ENCODE data around the gene CALHM5. TPM values are rescaled to one million over a fixed set of nuclear protein-coding genes. Genes with fewer than 3 reads are reported as not detected.
A peak's percentile ranks its signal among the peaks of the same experiment; 100 is the strongest.

The CALHM5 gene
- polyA plus RNA-seq, 4 donors: under 0.01 to 0.66 (median 0.21) TPM

DNA sequence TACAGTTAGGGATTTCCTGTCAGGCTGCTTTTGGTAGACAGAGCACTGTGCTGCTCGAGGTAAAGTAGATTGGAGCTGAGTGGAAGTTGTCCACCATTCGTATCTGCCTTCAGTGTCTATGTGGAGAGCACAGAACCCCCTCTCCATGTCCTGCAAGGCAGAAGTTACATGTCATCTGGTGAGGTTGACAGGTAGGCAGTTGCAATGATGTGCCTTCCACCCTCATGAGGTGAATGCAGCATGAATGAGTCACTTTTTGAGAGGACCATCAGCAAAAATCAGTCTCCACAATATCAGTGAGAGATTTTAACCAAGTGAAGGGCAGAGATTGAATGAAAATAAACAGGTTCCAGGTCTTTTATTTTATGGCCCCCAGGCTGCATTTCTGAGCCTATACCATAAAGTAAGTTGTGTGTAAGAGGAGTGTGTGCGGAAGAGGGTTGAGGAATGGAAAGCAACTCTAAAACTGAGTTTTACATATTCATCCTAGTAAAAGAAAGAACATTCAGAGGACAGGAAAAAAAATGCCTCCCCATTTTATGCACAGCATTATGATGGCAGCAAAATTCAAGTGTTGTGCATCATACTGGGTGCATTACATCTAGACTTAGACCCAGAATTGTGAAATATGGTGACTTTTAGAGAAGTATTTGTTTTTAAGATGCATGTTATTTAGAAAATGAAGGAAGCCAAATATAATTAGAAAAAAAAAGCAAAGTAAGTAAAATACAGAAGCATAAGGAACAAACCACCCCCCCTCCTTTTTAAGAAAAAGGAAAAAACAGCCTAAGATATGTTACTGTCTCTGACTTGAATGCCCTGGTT lies 18.2 kb downstream of the CALHM5 start:
- H3K27ac ChIP-seq (ENCODE audit: low read depth in 1 of 3, low read length in 2 of 3): no peak overlapping the region
- 76 to 85% (median 79%) methylated on average over 3 of the region's 3 CpGs for WGBS, 3 donors
- no peaks in the 10 kb centered on the region for H3K27me3 ChIP-seq (ENCODE audit: control insufficient read depth in 3 of 3, insufficient read depth in 3 of 3, low read length in 3 of 3)
- no peaks in the 10 kb centered on the region for H3K36me3 ChIP-seq (ENCODE audit: control insufficient read depth in 3 of 3, insufficient read depth in 2 of 3, low read depth in 1 of 3, low read length in 3 of 3)
- DNase-seq (no peak), FAIRE-seq (no peak)
- H3K4me1 ChIP-seq (ENCODE audit: control insufficient read depth in 3 of 3, insufficient read depth in 2 of 3, low read depth in 1 of 3, low read length in 2 of 3): no peaks in the 10 kb centered on the region
- H3K4me3 ChIP-seq (ENCODE audit: low read depth in 1 of 3, low read length in 3 of 3): no peak overlapping the region
- H3K9me3 ChIP-seq (ENCODE audit: control insufficient read depth in 2 of 2, insufficient read depth in 1 of 2, low read depth in 1 of 2, low read length in 1 of 2): no peaks in the 10 kb centered on the region

DNA sequence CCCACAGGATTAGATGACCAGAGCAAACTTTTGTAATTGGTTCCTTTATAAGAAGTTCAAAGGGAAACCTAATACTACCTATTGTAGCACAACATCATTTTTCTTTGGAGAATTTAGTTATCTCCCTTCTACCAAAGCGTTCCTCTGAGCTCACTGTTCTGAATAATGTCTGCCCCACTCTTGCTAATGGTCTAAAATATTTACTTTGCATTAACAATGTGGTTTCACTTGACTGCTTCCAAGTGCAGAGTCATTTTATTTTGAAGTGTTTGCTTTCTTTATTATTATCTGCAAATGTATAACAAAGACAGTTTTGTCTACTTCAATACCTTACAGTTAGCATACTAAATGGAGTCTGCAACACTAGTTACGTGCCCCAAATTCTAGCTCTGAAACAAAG lies 19.0 kb downstream of the CALHM5 start:
- FAIRE-seq: no peak
- Histone ChIP-seq H3K9me3 (ENCODE audit: control insufficient read depth in 2 of 2, insufficient read depth in 1 of 2, low read depth in 1 of 2, low read length in 1 of 2) (no peaks in the 10 kb centered on the region), H3K4me1 (ENCODE audit: control insufficient read depth in 3 of 3, insufficient read depth in 2 of 3, low read depth in 1 of 3, low read length in 2 of 3) (no peaks in the 10 kb centered on the region), H3K36me3 (ENCODE audit: control insufficient read depth in 3 of 3, insufficient read depth in 2 of 3, low read depth in 1 of 3, low read length in 3 of 3) (no peaks in the 10 kb centered on the region), H3K4me3 (ENCODE audit: low read depth in 1 of 3, low read length in 3 of 3) (no peak overlapping the region), H3K27ac (ENCODE audit: low read depth in 1 of 3, low read length in 2 of 3) (no peak overlapping the region), H3K27me3 (ENCODE audit: control insufficient read depth in 3 of 3, insufficient read depth in 3 of 3, low read length in 3 of 3) (no peaks in the 10 kb centered on the region)
- 65% methylated on average over 2 of the region's 2 CpGs for WGBS, 3 donors
- no peak for DNase-seq

DNA sequence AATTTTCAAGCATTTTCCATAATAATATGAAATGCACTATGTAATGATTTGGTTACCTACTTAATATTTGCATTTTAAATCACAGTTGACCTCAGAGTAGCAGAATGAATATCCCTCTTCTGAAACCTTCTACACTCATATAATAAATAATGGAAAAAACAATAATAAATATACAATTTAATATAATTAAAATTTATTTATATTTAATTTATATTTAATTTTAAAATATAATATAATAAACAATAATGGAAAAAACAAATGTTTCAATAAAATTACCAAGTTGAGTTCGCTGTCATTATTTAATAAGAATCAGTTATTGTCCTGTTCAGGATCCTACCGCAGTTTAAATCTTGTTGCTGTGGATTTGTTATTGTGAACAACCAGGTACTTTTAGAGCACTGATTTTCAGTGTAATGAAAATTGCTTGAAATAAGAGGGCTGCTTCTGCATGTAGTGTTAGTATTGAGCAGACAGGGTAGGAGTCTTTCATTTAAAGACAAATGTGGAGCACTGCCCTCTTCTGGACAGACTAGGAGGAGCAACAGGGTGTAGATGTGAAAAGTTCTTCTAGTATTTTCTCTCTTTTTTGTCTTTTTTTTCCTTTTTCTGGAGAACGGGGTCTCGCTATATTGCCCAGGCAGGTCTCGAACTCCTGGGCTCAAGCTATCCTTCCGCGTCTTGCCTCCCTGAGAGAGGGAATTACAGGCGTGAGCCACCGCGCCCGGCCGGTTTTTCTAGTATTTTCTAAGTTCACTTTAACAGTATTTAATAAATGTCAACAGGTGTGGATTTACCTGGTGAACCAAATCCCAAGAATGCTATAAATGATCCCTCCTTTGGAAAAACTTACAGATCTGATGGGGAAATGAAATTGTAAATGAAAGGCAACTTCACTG lies 20.5 kb downstream of the CALHM5 start:
- peak; percentile 51 for FAIRE-seq
- no peaks in the 10 kb centered on the region for H3K36me3 ChIP-seq (ENCODE audit: control insufficient read depth in 3 of 3, insufficient read depth in 2 of 3, low read depth in 1 of 3, low read length in 3 of 3)

DNA sequence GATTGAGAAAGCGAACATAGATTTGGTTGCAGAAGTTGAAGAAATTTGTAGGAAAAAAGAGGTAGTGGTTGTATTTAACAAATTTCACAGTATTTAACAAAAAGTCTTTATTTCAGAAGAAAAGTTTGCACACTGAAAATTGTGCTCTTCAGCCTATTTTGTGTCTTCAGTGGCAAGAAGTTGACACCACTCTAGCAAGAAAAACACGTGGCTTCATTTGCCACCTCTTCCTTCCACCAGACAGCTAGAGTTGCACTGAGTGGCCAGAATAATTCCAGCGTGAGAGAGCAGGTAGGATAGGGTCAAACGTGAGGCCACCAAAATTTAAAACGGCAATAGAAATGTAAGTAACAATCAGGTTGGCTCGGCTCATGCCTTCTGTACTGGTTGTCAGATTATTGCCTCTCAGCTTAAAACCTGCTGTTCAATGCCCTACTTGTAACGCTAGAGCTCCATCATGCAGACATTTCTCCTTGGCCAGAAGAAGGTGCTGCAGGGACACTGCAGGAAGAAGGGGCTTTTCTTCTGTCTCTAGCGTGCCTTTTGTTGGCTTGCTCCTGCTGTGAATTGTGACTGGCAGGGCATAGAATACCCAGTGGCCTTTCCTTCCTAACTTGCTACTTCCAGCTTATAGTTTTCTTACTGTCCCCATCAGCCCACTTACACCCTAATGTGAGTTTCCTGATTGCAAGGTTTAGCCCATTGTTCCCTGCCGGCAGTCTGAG lies 22.0 kb downstream of the CALHM5 start:
- no peaks in the 10 kb centered on the region for H3K4me1 ChIP-seq (ENCODE audit: control insufficient read depth in 3 of 3, insufficient read depth in 2 of 3, low read depth in 1 of 3, low read length in 2 of 3)
- no peak for DNase-seq
- H3K4me3 ChIP-seq (ENCODE audit: low read depth in 1 of 3, low read length in 3 of 3): no peak overlapping the region
- no peaks in the 10 kb centered on the region for H3K9me3 ChIP-seq (ENCODE audit: control insufficient read depth in 2 of 2, insufficient read depth in 1 of 2, low read depth in 1 of 2, low read length in 1 of 2)
- H3K36me3 ChIP-seq (ENCODE audit: control insufficient read depth in 3 of 3, insufficient read depth in 2 of 3, low read depth in 1 of 3, low read length in 3 of 3): no peaks in the 10 kb centered on the region
- WGBS, 3 donors: 74 to 77% (median 76%) methylated on average over 9 of the region's 9 CpGs
- no peak for FAIRE-seq
- H3K27me3 ChIP-seq (ENCODE audit: control insufficient read depth in 3 of 3, insufficient read depth in 3 of 3, low read length in 3 of 3): no peaks in the 10 kb centered on the region
- no peak overlapping the region for H3K27ac ChIP-seq (ENCODE audit: low read depth in 1 of 3, low read length in 2 of 3)

More for the DNA sequence above, 20.5 kb downstream of the CALHM5 start:
- WGBS, 3 donors: 64 to 81% (median 71%) methylated on average over 12 of the region's 12 CpGs
- peak; percentile 60 to 63 for DNase-seq
- Histone ChIP-seq H3K4me3 (ENCODE audit: low read depth in 1 of 3, low read length in 3 of 3) (no peak overlapping the region), H3K9me3 (ENCODE audit: control insufficient read depth in 2 of 2, insufficient read depth in 1 of 2, low read depth in 1 of 2, low read length in 1 of 2) (no peaks in the 10 kb centered on the region), H3K27ac (ENCODE audit: low read depth in 1 of 3, low read length in 2 of 3) (no peak overlapping the region), H3K4me1 (ENCODE audit: control insufficient read depth in 3 of 3, insufficient read depth in 2 of 3, low read depth in 1 of 3, low read length in 2 of 3) (no peaks in the 10 kb centered on the region), H3K27me3 (ENCODE audit: control insufficient read depth in 3 of 3, insufficient read depth in 3 of 3, low read length in 3 of 3) (no peaks in the 10 kb centered on the region)

DNA sequence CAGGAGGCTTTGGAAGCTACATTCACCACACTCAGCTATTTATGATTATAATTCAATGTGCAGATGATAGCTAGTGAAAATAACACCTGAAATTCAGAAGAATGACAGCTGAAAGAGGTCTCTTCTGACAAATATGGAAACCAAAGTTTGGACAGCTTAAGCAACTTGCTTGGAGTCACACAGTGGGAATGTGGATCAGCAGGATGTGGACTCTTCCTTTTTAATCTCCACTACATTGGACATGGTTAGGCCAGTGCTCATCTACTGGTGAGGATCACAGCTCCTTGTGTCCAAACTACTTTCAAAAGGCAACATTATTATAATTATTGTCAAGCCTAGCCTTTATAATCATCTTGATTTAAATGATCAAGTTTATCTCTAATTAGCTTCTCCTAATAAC lies 23.7 kb downstream of the CALHM5 start:
- H3K4me1 ChIP-seq (ENCODE audit: control insufficient read depth in 3 of 3, insufficient read depth in 2 of 3, low read depth in 1 of 3, low read length in 2 of 3): no peaks in the 10 kb centered on the region
- H3K9me3 ChIP-seq (ENCODE audit: control insufficient read depth in 2 of 2, insufficient read depth in 1 of 2, low read depth in 1 of 2, low read length in 1 of 2): no peaks in the 10 kb centered on the region
- no peak for FAIRE-seq

DNA sequence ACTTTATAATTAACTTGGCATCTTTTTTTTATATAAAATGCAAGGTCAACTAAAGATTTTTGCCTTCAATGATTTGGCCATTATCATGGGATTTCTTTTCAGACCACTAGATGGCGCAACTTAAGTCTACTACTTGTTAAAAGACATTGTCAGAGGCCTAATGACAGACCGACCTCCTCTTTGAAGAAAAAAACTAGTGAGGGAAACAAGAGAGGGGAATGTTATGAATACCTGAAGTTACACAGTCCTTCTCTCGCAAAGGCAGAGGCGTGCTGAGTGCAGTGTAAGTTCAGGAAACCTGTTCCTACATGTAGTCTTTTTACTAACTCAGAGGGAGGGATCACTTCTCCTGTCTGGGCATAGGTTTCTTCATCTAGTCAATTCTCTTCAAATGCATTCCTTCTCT lies 24.8 kb downstream of the CALHM5 start:
- H3K4me3 ChIP-seq (ENCODE audit: low read depth in 1 of 3, low read length in 3 of 3): no peak overlapping the region
- peaks cover 0 to 3% (median 0%) of the 10 kb centered on the region in 3 donors for H3K27me3 ChIP-seq (ENCODE audit: control insufficient read depth in 3 of 3, insufficient read depth in 3 of 3, low read length in 3 of 3)
- H3K36me3 ChIP-seq (ENCODE audit: control insufficient read depth in 3 of 3, insufficient read depth in 2 of 3, low read depth in 1 of 3, low read length in 3 of 3): no peaks in the 10 kb centered on the region
- DNase-seq (peak; percentile 65 to 70), FAIRE-seq (peak; percentile 23)
- no peaks in the 10 kb centered on the region for H3K4me1 ChIP-seq (ENCODE audit: control insufficient read depth in 3 of 3, insufficient read depth in 2 of 3, low read depth in 1 of 3, low read length in 2 of 3)
- 10 to 16% (median 13%) methylated on average over 4 of the region's 4 CpGs for WGBS, 3 donors
- H3K27ac ChIP-seq (ENCODE audit: low read depth in 1 of 3, low read length in 2 of 3): no peak overlapping the region
- H3K9me3 ChIP-seq (ENCODE audit: control insufficient read depth in 2 of 2, insufficient read depth in 1 of 2, low read depth in 1 of 2, low read length in 1 of 2): no peaks in the 10 kb centered on the region

More for the DNA sequence above, 23.7 kb downstream of the CALHM5 start:
- H3K27me3 ChIP-seq (ENCODE audit: control insufficient read depth in 3 of 3, insufficient read depth in 3 of 3, low read length in 3 of 3): no peaks in the 10 kb centered on the region
- H3K4me3 ChIP-seq (ENCODE audit: low read depth in 1 of 3, low read length in 3 of 3): no peak overlapping the region
- no peaks in the 10 kb centered on the region for H3K36me3 ChIP-seq (ENCODE audit: control insufficient read depth in 3 of 3, insufficient read depth in 2 of 3, low read depth in 1 of 3, low read length in 3 of 3)
- no peak overlapping the region for H3K27ac ChIP-seq (ENCODE audit: low read depth in 1 of 3, low read length in 2 of 3)
- DNase-seq: no peak

DNA sequence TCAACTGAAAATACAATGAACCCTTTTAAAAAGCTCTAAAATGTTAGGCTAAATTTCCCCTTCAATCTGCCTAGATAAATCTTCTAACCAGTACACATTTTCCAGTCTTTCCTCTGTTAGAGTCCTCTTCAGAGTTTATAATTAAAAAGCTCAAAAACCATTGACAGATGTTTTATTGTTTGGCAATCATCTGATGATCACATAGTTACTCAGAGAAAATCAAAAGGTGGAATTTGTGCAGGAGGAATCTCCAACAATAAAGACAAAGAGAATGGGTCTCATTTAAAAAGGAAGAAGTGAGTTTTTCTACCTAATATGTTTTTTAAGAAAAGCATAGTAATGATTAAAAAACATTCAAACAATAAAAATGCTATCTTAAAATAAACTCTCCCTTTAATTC lies 31.0 kb downstream of the CALHM5 start:
- Histone ChIP-seq H3K4me3 (ENCODE audit: low read depth in 1 of 3, low read length in 3 of 3) (no peak overlapping the region), H3K36me3 (ENCODE audit: control insufficient read depth in 3 of 3, insufficient read depth in 2 of 3, low read depth in 1 of 3, low read length in 3 of 3) (no peaks in the 10 kb centered on the region), H3K9me3 (ENCODE audit: control insufficient read depth in 2 of 2, insufficient read depth in 1 of 2, low read depth in 1 of 2, low read length in 1 of 2) (no peaks in the 10 kb centered on the region), H3K4me1 (ENCODE audit: control insufficient read depth in 3 of 3, insufficient read depth in 2 of 3, low read depth in 1 of 3, low read length in 2 of 3) (no peaks in the 10 kb centered on the region), H3K27me3 (ENCODE audit: control insufficient read depth in 3 of 3, insufficient read depth in 3 of 3, low read length in 3 of 3) (peaks cover 0 to 3% (median 0%) of the 10 kb centered on the region in 3 donors), H3K27ac (ENCODE audit: low read depth in 1 of 3, low read length in 2 of 3) (no peak overlapping the region)
- FAIRE-seq: no peak
- DNase-seq: no peak

DNA sequence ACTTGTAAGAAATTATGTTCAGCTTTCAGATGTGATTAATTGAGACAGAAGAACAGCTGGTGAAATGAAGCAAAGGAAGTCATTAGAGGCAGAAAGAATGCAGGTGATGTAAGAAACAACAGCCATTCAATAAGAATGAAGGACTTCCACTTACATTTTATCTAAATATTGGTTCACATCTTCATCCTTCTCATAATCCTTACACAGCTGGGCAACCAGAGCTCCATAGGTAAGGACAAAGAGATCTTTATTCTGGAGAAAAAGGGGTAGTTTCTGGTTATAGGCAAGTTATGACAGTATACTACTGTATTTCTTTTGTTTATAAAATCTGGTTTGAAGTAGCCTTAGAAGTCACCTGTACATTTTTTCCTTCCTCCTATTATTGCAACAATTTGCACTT lies 31.7 kb downstream of the CALHM5 start:
- DNase-seq (no peak), FAIRE-seq (no peak)

More for the DNA sequence above, 31.7 kb downstream of the CALHM5 start:
- Histone ChIP-seq H3K4me1 (ENCODE audit: control insufficient read depth in 3 of 3, insufficient read depth in 2 of 3, low read depth in 1 of 3, low read length in 2 of 3) (no peaks in the 10 kb centered on the region), H3K9me3 (ENCODE audit: control insufficient read depth in 2 of 2, insufficient read depth in 1 of 2, low read depth in 1 of 2, low read length in 1 of 2) (no peaks in the 10 kb centered on the region), H3K4me3 (ENCODE audit: low read depth in 1 of 3, low read length in 3 of 3) (no peak overlapping the region), H3K27ac (ENCODE audit: low read depth in 1 of 3, low read length in 2 of 3) (no peak overlapping the region), H3K27me3 (ENCODE audit: control insufficient read depth in 3 of 3, insufficient read depth in 3 of 3, low read length in 3 of 3) (peaks cover 0 to 3% (median 0%) of the 10 kb centered on the region in 3 donors), H3K36me3 (ENCODE audit: control insufficient read depth in 3 of 3, insufficient read depth in 2 of 3, low read depth in 1 of 3, low read length in 3 of 3) (no peaks in the 10 kb centered on the region)
